Measurements from ENCODE around the gene TTI1. TPM values are rescaled to one million over a fixed set of nuclear protein-coding genes. Genes with fewer than 3 reads are reported as not detected.

TTI1 gene
- polyA plus RNA-seq, 1 donor from 2014 or later, result 20.0 TPM

GRCh38 chr20:38005903-38006302 is 27.4 kb downstream of the TTI1 start:
- Histone ChIP-seq H3K36me3 (ENCODE audit: insufficient read depth, low read length) (no peaks in the 10 kb centered on the region), H3K4me3 (ENCODE audit: low read length) (no peak overlapping the region)

GRCh38 chr20:38004416-38004815 is 28.8 kb downstream of the TTI1 start:
- no peaks in the 10 kb centered on the region for H3K9me2 ChIP-seq (ENCODE audit: insufficient read depth, low read length)
- no peak overlapping the region for H3K4me3 ChIP-seq (ENCODE audit: low read length)
- TF ChIP-seq MXI1 (conservative IDR thresholded peaks at IDR 0.05; ENCODE audit: poor library complexity, severe bottlenecking) (no peak), SMC3 (conservative IDR thresholded peaks at IDR 0.05; ENCODE audit: poor library complexity) (no peak), TAF1 (IDR thresholded peaks at IDR 0.05; ENCODE audit: low read depth) (no peak), RAD21 (conservative IDR thresholded peaks at IDR 0.05) (no peak), POLR2AphosphoS5 (IDR thresholded peaks at IDR 0.05) (no peak), REST (IDR thresholded peaks at IDR 0.05; ENCODE audit: borderline replicate concordance) (no peak), EP300 (conservative IDR thresholded peaks at IDR 0.05; ENCODE audit: poor library complexity, severe bottlenecking) (no peak)
- no peak overlapping the region for H3K27ac ChIP-seq (ENCODE audit: low read length)
- H3F3A ChIP-seq (ENCODE audit: insufficient read depth, low read length, poor library complexity, severe bottlenecking), result no peaks in the 10 kb centered on the region
- H3K4me2 ChIP-seq (ENCODE audit: low read length), result no peak overlapping the region
- H4K20me1 ChIP-seq (ENCODE audit: insufficient read depth), result no peaks in the 10 kb centered on the region
- H2AFZ ChIP-seq (ENCODE audit: low read depth, low read length), result no peak overlapping the region
- no peaks in the 10 kb centered on the region for H3K36me3 ChIP-seq (ENCODE audit: insufficient read depth, low read length)
- no peaks in the 10 kb centered on the region for H3K27me3 ChIP-seq (ENCODE audit: insufficient read depth, low read depth, low read length)
- no peaks in the 10 kb centered on the region for H3K9me3 ChIP-seq (ENCODE audit: low read length)
- H3K79me2 ChIP-seq (replicated peaks; ENCODE audit: insufficient read depth, low read length), result no peaks in the 10 kb centered on the region
- H3K9ac ChIP-seq (ENCODE audit: low read length), result no peak overlapping the region

More at GRCh38 chr20:38005903-38006302, 27.4 kb downstream of the TTI1 start:
- Histone ChIP-seq H3K9ac (ENCODE audit: low read length) (no peak overlapping the region), H3K4me2 (ENCODE audit: low read length) (no peak overlapping the region), H3K27ac (ENCODE audit: low read length) (no peak overlapping the region), H3K9me2 (ENCODE audit: insufficient read depth, low read length) (no peaks in the 10 kb centered on the region), H3K27me3 (ENCODE audit: insufficient read depth, low read depth, low read length) (no peaks in the 10 kb centered on the region), H3K9me3 (ENCODE audit: low read length) (no peaks in the 10 kb centered on the region), H3F3A (ENCODE audit: insufficient read depth, low read length, poor library complexity, severe bottlenecking) (no peaks in the 10 kb centered on the region), H3K79me2 (replicated peaks; ENCODE audit: insufficient read depth, low read length) (no peaks in the 10 kb centered on the region), H4K20me1 (ENCODE audit: insufficient read depth) (no peaks in the 10 kb centered on the region), H2AFZ (ENCODE audit: low read depth, low read length) (no peak overlapping the region)
- TF ChIP-seq EZH2 (IDR thresholded peaks at IDR 0.05; ENCODE audit: borderline replicate concordance, insufficient read depth, low read length, poor library complexity, severe bottlenecking) (no peak), RAD21 (conservative IDR thresholded peaks at IDR 0.05) (no peak), SMC3 (conservative IDR thresholded peaks at IDR 0.05; ENCODE audit: poor library complexity) (no peak), MXI1 (conservative IDR thresholded peaks at IDR 0.05; ENCODE audit: poor library complexity, severe bottlenecking) (no peak), TAF1 (IDR thresholded peaks at IDR 0.05; ENCODE audit: low read depth) (no peak)

- H3F3A ChIP-seq (ENCODE audit: insufficient read depth, low read length, poor library complexity, severe bottlenecking), result no peaks in the 10 kb centered on the region
- no peak overlapping the region for H2AFZ ChIP-seq (ENCODE audit: low read depth, low read length)
- no peaks in the 10 kb centered on the region for H3K9me2 ChIP-seq (ENCODE audit: insufficient read depth, low read length)
- no peaks in the 10 kb centered on the region for H3K27me3 ChIP-seq (ENCODE audit: insufficient read depth, low read depth, low read length)
- no peak overlapping the region for H3K4me2 ChIP-seq (ENCODE audit: low read length)
- no peaks in the 10 kb centered on the region for H3K36me3 ChIP-seq (ENCODE audit: insufficient read depth, low read length)
- no peaks in the 10 kb centered on the region for H3K79me2 ChIP-seq (replicated peaks; ENCODE audit: insufficient read depth, low read length)
- no peak overlapping the region for H3K27ac ChIP-seq (ENCODE audit: low read length)
- no peaks in the 10 kb centered on the region for H4K20me1 ChIP-seq (ENCODE audit: insufficient read depth)
- TF ChIP-seq CTCF (IDR thresholded peaks at IDR 0.05; ENCODE audit: poor library complexity, severe bottlenecking), result no peak
- no peak for TF ChIP-seq POLR2AphosphoS5 (IDR thresholded peaks at IDR 0.05)
- no peak for TF ChIP-seq TAF1 (IDR thresholded peaks at IDR 0.05; ENCODE audit: low read depth)
- no peak for TF ChIP-seq EZH2 (IDR thresholded peaks at IDR 0.05; ENCODE audit: borderline replicate concordance, insufficient read depth, low read length, poor library complexity, severe bottlenecking)
- TF ChIP-seq REST (IDR thresholded peaks at IDR 0.05; ENCODE audit: borderline replicate concordance), result no peak
- TF ChIP-seq MXI1 (conservative IDR thresholded peaks at IDR 0.05; ENCODE audit: poor library complexity, severe bottlenecking), result no peak
- no peak for TF ChIP-seq EP300 (conservative IDR thresholded peaks at IDR 0.05; ENCODE audit: poor library complexity, severe bottlenecking)
- no peak for TF ChIP-seq RAD21 (conservative IDR thresholded peaks at IDR 0.05)
- no peak for TF ChIP-seq SMC3 (conservative IDR thresholded peaks at IDR 0.05; ENCODE audit: poor library complexity)
- no peak overlapping the region for H3K4me3 ChIP-seq (ENCODE audit: low read length)
- H3K9me3 ChIP-seq (ENCODE audit: low read length), result no peaks in the 10 kb centered on the region
- no peak overlapping the region for H3K9ac ChIP-seq (ENCODE audit: low read length)
Observed at GRCh38 chr20:38002422-38002821, 30.8 kb downstream of the TTI1 start.

All from neural cell (in vitro differentiated cells).